Activated T-cell treated with anti-CD3 and anti-CD28 coated beads, Interleukin-2, amount 50 U/mL, for 1 hour (primary cell): ENCODE measurements around the gene PKP2.

Experiments
- DNase-seq: peaks from one replicate; pipeline ENCODE4 v3.0.0-alpha.2; 2020

Gene PKP2

DNA sequence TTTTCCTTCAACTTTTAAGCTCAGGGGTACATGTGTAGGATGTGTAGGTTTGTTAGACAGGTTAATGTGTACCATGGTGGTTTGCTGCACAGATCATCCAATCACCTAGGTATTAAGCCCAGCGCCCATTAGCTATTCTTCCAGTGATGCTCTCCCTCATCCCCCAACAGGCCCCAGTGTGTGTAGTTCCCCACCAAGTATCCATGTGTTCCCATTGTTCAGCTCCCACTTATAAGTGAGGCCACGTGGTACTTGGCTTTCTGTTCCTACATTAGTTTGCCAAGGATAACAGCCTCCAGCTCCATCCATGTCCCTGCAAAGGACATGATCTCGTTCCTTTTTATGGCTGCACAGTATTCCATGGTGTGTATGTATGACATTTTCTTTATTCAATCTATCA, 92.3 kb downstream of the PKP2 start:
- DNase-seq, result no peak

DNA sequence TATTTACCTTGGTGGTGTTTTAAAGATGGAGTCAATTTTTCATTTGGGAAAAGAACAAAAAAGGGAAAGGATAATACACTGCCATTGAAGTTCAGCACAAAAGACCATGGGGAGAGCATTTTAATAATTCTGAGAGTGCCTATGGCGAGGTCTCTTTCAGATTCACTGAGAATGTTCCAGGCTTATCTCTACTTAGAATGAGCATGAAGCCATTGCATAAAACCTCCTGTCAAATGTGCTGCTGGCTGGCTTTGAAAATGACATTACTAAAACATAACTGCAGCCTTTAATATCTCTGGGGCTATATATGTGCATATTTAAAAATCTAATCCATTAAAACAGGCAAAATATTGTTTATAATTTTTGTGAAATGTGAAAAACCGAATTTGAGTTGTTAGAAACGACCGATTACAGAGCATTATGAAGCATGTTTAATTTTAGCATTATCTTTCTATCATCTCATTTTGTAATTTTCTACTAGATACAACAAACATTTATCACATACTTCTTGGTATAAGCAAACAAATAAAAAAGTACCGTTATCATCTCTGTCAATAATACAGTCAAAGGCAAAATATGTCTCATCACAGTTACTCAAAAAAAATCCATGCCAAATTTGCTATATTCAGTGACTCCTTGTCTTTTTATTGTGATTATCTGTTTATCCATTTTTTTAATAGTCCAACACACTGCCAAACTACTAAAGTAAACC, 95.2 kb downstream of the PKP2 start:
- DNase-seq, result no peak

DNA sequence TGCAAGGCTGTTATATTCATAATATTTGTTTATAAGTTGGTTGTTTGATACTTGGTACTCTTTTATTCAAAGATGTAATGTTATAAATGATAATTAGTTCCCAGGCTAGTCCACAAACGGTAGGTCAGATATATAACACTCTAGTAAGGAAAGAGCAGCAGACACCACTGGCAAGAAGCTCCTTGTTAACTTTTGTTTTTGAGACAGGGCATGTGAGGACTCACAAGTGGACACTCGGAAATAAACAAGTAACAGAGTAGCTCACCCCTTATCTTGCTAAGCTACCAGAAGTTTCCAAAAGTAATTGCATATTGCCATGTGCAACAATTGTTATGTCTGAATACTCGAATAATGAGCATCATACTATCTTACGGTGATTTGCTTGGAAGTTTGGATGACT, 102.3 kb downstream of the PKP2 start:
- DNase-seq, result no peak

- DNase-seq, result no peak
Observed at GRCh38 chr12:32789916-32790315, 106.7 kb downstream of the PKP2 start.

DNA sequence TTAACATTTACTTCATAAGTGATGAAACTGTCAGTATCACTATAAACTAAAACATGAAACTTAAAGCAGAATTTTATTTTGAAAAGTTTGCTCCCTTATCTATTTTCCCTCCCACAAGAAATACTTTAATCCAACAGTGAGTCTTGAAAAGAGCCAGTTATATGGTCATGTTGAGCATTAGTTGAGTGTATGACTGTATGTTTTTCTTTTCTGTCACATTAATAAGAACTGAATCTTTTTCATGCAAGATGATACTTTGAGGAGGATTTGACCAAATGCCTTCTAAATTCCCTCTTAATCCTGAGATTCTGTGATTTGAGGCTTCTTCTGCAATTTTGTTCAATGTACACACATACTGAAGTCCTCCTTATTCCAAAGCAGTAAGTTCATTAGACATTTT, 107.1 kb downstream of the PKP2 start:
- DNase-seq, result no peak

- DNase-seq, result no peak
Observed at GRCh38 chr12:32788405-32788804, 108.2 kb downstream of the PKP2 start.

GRCh38 chr12:32785557-32785956, 111.0 kb downstream of the PKP2 start:
- DNase-seq, result no peak

DNA sequence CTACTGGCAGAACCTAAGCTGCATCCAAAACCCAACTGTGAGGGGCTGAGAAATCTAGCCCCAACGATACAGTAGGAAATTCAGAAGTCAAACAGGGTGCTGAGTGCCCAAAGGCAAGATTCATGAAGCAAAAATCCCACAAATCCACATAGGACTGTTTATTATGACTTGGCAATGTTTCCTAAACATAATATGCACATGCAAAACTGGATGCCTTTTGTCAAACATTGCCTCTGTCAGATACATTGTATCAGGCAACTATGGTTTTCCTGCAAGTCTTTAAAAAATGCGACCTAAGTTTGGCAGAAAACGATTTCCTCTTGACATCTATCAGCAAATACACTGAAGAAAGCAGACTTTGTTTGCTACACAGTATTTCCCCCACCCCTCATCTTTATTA, 113.5 kb downstream of the PKP2 start:
- DNase-seq, result no peak

DNA sequence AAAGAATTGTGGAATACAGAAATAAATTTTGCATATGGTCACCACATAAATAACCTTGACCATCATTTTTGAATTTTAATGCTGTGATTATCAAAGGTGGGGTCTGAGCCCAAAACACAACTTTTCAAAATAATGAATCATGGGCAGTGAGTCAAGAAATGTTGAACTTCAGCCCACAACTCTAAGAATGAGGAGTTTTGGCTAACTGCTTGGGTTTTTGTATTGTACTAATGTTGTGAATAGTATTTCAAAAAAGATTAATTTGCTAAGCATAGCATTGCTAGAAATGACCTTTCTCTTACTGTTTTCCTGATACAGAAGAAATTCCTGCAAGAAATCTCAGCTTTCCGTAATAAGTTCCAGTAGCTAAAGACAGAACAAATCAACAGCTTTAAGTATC, 116.5 kb downstream of the PKP2 start:
- DNase-seq, result no peak

DNA sequence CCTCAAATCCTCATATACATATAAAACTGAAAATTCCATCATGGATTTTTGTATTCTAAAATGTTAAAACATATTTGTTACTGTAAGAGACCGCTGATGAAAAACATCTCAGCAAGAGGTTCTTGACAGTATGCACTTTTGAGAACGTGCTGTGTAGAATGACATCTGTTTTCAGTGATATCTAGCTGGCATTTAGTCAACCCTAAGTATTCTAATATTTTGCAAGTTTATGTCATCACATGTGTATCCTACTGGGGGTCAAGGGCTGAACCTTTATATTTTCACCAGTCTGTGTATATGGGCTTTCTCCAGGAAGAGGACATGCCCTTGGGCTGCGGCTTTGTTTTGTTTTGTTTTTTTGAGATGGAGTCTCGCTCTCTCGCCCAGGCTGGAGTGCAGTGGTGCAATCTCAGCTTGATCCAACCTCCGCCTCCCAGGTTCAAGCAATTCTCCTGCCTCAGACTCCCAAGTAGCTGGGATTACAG, 118.8 kb downstream of the PKP2 start:
- no peak for DNase-seq

- no peak for DNase-seq
Observed at GRCh38 chr12:32777159-32777558, 119.4 kb downstream of the PKP2 start.

DNA sequence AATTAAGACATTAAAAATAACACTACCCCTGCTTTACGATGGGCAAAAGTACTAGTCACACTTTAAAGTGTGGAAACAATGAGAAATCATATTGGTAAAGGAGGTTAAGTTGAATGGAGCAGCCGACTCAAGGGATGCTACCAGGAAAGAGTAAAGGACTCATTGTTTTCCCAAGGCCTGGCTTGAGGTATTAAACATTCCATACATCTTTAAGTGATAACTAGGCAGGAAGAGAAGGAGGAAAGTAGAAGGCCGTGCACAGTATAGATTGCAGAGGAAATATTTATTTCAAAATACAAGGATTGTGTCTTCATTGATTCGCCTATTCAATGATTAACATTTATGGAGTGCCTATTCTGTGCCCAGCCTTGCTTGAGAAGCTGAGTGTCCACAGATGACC, 120.3 kb downstream of the PKP2 start:
- DNase-seq, result no peak

- no peak for DNase-seq
Observed at GRCh38 chr12:32773691-32774090, 122.9 kb downstream of the PKP2 start.

DNA sequence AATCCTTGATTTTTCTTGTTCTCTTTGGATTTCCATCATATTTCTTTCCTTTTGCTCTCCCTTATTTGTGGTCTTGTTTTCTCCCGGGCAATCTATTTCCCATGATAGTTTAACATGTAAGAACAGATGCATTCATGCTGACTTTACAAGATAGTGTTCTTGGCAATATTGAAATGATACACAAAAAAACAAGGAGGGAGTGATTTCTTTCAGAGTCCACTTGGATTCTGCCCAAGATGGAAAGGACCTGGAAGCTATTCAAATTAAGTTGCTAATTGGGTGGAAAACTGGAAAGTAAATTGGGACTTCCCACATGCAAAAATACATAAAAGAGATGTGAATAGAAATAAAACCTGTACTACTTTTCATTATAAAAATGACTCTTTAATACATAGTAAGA, 126.4 kb downstream of the PKP2 start:
- DNase-seq, result no peak

GRCh38 chr12:32768518-32768917, 128.1 kb downstream of the PKP2 start:
- DNase-seq, result no peak

DNA sequence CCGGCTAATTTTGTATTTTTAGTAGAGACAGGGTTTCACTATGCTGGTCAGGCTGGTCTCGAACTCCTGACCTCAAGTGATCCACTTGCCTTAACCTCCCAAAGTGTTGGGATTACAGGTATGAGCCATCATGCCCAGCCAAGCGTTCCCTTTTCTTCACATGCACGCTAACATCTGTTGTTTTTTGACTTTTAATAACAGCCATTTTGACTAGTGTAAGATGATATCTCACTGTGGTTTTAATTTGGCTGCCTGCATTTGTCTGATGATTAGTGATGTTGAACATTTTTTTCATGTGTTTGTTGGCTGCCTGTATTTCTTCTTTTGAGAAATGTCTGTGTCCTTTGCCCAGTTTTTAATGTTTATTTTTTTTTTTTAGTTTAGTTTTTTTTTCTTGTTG, 130.7 kb downstream of the PKP2 start:
- DNase-seq, result no peak

GRCh38 chr12:32761716-32762115, 134.9 kb downstream of the PKP2 start:
- DNase-seq, result no peak

DNA sequence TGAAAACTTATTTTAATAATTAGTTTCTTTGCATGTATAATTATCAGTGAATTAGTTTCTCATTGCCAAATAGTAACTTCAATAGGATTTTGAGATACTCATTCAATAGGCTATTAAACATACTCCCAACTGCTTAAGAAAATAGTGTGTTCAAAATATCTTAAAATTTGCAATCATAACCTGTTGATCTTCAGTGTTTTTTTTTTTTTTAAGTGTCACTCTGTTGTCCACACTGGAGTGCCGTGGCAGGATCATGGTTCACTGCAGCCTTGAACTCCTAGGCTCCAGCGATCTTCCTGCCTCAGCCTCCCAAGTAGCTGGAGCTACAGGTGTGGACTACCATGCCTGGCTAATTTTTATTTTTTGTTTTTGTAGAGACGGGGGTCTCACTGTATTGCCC, 139.4 kb downstream of the PKP2 start:
- DNase-seq, result no peak

GRCh38 chr12:32756476-32757066, 140.0 kb downstream of the PKP2 start:
- DNase-seq, result no peak

DNA sequence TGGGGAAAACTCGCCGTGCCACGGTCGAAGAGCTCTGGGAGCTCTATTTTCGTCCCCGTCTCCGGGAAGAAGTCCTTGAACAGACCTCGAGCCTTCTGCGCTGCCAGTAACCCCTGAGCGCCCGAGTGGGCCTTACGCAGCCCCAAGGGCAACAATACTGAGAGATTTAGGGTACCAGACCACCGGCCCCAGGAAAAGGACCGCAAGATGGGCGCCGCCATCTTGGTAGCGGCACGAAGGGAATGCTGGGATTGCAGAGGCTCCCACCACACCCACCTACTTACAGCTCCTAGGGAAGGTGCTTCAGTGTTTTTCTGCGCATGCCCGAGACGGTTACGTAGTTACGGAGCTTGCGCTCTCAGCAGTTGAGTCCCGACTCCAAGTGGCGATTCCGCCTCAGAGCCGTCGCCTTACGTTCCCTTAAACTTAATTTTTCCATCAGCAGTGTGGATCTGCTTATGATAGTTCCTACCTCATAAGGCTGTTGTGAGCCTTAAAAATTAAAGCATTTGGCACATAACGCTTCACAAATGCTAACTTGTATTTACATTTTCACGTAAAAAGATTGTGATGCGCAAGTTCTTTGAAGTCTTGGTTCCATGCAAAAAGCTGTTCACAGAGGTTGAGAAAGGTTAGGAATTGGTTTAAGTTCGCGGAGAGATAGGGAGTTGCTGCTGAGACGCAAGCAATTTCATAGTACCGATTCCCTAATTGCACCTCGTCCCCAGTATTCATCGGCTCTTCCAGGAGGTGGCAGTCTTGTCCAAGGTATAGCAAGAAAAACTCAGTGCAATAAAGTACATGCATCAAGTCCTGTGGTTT, 140.7 kb downstream of the PKP2 start, which contains the start of gene YARS2:
Gene YARS2, minus strand, starts transcription at position 244 of the 822 bp plus-strand sequence. Its CDS starts 23 bp downstream, at position 221.
- peak; percentile 80 for DNase-seq

DNA sequence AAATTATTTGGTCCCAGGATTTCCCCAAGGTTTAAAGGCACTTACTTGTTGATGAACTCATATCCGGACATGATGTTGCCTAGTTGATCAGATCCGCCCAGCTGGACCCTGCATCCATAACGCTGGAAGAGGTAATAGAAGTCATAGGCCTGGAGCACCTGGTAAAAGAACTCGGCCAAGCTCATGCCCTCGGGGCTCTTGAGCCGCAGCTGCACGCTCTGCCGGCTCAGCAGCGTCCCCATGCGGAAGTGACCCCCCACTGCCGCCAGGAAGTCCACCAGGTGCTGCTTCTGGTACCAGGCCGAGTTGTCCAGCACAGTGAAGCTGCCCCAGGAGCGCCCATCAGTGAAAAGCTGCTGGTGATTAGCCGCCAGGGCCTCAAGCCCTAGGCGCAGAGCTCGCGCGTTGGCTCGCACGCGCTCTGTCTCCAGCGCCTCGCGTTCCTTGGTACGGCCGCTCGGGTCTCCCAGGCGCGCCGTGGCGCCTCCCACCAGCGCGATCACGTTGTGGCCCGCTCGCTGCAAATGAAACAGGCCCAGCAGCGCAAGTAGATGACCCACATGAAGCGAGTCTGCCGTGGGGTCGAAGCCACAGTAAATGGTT, 141.4 kb downstream of the PKP2 start:
- DNase-seq, result peak; percentile 72

- DNase-seq, result no peak
Observed at GRCh38 chr12:32754111-32754510, 142.5 kb downstream of the PKP2 start.

DNA sequence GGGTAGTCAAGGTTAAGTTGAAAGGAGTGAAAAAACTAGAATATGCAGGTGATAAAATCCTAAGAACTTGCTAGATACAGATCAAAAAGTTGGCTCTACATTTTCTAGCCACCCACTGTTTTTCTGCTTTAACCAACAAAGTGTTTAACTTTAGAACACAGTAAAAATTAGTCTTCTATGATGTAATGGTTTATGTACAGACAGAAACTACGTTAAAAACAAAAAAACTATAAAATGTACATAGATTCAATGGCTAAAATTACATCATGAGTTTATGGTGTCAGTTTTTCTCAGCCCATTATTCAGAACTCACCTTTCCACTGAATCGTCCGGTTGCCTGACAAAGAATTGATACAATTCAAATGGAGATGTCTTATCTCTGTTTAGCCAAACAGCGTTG, 143.0 kb downstream of the PKP2 start:
- no peak for DNase-seq
